Brain microvascular endothelial cell (primary cell): Measurements from ENCODE around the gene FCHO1.

Source experiments
- DNase-seq: peaks from one replicate; pipeline ENCODE4 v3.0.0-alpha.2; 2020
- H3K27ac ChIP-seq: fragments of 250-450 bp; sonication (Bioruptor Pico); 2 replicates; pipeline ENCODE4 v1.5.1; 2020; ENCODE audit warnings: mild to moderate bottlenecking, moderate library complexity
- H3K27me3 ChIP-seq: fragments of 250-450 bp; sonication (Bioruptor Pico); replicated peaks from 2 replicates; pipeline ENCODE4 v1.5.1; 2020; ENCODE audit warnings: mild to moderate bottlenecking
- H3K36me3 ChIP-seq: fragments of 250-450 bp; sonication (Bioruptor Pico); replicated peaks from 2 replicates; pipeline ENCODE4 v1.5.1; 2020; ENCODE audit warnings: mild to moderate bottlenecking
- H3K4me3 ChIP-seq: 2 replicates; pipeline ENCODE4 v1.5.1; 2011; ENCODE audit warnings: low read depth, mild to moderate bottlenecking, control low read depth, low read length, moderate library complexity
- in situ Hi-C: cut with HindIII; loops from 2 replicates; pipeline ENCODE4 v1.10.0; 2017; ENCODE audit warnings: low sequenced_read_pairs, low pct_ligation_motif_present
- TF ChIP-seq, protein P1 (sequence below): IDR thresholded peaks from 2 replicates; pipeline ENCODE4 v1.5.1; 2011; ENCODE audit warnings: low read depth, mild to moderate bottlenecking, moderate library complexity, low read length, control low read depth, inconsistent platforms; ENCODE audit errors: missing control alignments

Gene FCHO1

DNA sequence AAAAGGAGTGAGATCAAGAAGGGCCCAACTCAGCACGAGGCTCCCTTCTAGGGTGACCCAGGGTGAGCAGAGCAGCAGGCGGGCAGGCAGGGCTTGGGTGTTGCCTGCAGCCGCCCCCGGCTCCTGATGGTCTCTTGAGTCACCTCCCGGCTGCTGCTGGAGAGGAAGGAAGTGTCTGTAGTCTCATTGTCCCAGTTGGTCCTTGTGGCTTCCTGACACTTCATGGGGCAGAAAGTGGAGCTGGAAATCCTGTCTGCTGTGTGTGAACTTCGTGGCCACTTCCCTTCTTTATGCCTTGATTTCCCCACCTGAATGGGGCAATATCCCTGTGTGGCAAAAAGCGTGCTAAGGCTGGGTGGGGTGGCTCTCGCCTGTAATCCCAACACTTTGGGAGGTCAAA, 29.5 kb upstream of the FCHO1 start:
- Histone ChIP-seq H3K27me3 (no peaks in the 10 kb centered on the region), H3K36me3 (peaks cover 34% of the 10 kb centered on the region), H3K27ac (peak overlapping the region; percentile 28), H3K4me3 (peak overlapping the region; percentile 3)
- TF ChIP-seq, protein P1, sequence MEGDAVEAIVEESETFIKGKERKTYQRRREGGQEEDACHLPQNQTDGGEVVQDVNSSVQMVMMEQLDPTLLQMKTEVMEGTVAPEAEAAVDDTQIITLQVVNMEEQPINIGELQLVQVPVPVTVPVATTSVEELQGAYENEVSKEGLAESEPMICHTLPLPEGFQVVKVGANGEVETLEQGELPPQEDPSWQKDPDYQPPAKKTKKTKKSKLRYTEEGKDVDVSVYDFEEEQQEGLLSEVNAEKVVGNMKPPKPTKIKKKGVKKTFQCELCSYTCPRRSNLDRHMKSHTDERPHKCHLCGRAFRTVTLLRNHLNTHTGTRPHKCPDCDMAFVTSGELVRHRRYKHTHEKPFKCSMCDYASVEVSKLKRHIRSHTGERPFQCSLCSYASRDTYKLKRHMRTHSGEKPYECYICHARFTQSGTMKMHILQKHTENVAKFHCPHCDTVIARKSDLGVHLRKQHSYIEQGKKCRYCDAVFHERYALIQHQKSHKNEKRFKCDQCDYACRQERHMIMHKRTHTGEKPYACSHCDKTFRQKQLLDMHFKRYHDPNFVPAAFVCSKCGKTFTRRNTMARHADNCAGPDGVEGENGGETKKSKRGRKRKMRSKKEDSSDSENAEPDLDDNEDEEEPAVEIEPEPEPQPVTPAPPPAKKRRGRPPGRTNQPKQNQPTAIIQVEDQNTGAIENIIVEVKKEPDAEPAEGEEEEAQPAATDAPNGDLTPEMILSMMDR: no peak
- in situ Hi-C loops: no loop called here
- DNase-seq: peak; percentile 61

DNA sequence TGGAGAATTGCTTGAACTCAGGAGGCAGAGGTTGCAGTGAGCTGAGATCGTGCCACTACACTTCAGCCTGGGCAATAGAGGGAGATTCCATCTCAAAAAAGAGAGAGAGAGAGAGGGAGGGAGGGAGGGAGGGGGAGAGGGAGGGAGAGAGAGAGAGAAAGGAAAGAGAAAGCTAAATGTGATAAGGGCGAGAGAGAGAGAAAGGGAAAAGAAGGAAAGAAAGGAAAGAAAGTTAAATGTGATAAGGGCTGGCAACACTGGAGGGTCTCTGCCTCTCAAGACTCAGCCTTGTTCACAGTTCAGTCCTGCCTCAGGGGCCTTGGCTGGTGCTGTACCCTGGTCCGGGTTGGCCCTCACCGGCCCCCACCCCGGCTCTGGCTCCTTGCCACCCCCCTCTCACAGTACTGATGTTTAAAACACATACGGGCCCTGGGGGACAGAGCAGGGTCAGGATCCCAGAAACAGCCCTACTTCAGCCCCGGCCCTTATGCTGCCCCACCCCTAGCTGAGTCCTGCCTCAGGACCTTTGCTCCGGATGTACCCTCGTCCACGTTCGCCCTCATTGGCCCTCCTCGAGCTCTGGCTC, 28.5 kb upstream of the FCHO1 start:
- peaks cover 43% of the 10 kb centered on the region for H3K36me3 ChIP-seq
- H3K27me3 ChIP-seq: no peaks in the 10 kb centered on the region
- H3K27ac ChIP-seq: no peak overlapping the region
- H3K4me3 ChIP-seq: no peak overlapping the region
- DNase-seq: no peak
- TF ChIP-seq, protein P1: no peak
- in situ Hi-C loops: no loop called here

DNA sequence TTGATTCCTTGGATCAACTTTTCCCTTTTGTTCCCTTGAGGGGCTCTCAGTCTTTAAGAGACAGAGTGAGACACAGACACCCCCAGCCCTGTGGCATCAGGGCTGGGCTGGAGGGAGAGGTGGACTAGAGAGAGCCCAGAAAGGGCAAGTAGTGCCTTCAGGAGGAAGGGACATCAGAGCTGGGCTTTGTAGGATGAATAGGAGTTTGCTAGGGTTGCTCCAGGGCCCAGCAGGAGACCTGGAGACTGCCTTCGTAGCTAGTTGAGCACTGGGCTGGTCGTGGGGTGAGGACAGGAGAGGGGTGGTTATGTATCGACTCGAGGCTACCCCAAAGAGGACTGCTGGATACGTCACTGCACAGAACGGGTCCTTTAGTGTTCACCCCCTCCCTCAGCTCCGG, 26.6 kb upstream of the FCHO1 start:
- H3K4me3 ChIP-seq: no peak overlapping the region
- no peaks in the 10 kb centered on the region for H3K27me3 ChIP-seq
- in situ Hi-C loops: no loop called here
- DNase-seq: no peak
- H3K36me3 ChIP-seq: peaks cover 59% of the 10 kb centered on the region
- TF ChIP-seq, protein P1: no peak
- no peak overlapping the region for H3K27ac ChIP-seq

DNA sequence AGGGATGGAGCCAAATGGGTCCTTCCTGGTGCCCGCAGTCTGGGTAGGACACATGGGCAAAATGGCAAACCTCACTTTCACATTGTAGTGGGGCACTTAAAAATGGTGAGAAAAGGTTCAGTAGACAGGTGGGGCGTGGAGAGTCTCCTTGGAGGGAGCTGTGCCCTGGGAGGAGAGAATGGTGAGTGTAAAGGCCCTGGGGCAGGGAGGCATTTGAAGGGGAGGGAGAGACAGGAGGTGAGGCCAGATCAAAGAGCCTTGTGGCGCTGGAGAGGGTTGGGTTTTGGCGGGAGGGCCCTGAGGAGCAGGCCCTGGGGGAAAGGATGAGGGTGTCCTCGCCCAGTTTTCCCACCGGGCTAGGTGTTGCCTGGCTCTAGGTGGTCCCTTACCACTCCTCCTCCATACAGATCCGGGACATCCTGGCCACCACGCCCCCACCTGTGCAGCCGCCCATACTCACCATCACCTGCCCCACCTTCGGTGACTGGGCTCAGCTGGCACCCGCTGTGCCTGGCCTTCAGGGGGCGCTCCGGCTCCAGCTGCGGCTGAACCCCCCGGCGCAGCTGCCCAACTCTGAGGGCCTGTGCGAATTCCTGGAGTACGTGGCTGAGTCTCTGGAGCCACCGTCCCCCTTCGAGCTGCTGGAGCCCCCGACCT, 25.7 kb upstream of the FCHO1 start:
- H3K4me3 ChIP-seq: no peak overlapping the region
- no peak overlapping the region for H3K27ac ChIP-seq
- in situ Hi-C loops: no loop called here
- no peaks in the 10 kb centered on the region for H3K27me3 ChIP-seq
- DNase-seq: no peak
- peaks cover 63% of the 10 kb centered on the region for H3K36me3 ChIP-seq
- TF ChIP-seq, protein P1: peak; percentile 56

DNA sequence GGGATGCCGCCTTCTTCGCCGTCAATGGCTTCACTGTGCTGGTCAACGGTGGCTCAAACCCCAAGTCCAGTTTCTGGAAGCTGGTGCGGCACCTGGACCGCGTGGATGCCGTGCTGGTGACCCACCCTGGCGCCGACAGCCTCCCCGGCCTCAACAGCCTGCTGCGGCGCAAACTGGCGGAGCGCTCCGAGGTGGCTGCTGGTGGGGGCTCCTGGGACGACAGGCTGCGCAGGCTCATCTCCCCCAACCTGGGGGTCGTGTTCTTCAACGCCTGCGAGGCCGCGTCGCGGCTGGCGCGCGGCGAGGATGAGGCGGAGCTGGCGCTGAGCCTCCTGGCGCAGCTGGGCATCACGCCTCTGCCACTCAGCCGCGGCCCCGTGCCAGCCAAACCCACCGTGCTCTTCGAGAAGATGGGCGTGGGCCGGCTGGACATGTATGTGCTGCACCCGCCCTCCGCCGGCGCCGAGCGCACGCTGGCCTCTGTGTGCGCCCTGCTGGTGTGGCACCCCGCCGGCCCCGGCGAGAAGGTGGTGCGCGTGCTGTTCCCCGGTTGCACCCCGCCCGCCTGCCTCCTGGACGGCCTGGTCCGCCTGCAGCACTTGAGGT, 25.0 kb upstream of the FCHO1 start:
- H3K27me3 ChIP-seq: no peaks in the 10 kb centered on the region
- TF ChIP-seq, protein P1: no peak
- H3K4me3 ChIP-seq: no peak overlapping the region
- in situ Hi-C loops: no loop called here
- H3K27ac ChIP-seq: no peak overlapping the region
- peaks cover 68% of the 10 kb centered on the region for H3K36me3 ChIP-seq
- no peak for DNase-seq
